ENCODE results near the gene SYT8.
"Not testable (repeated sequence)": the region's sequence is repeated elsewhere in the genome, so short reads cannot be mapped to it uniquely, and the experiment has no call there.

Gene SYT8

GRCh38 chr11:1879941-1880720 lies 45.3 kb downstream of the SYT8 start:
- FAIRE-seq: no peak
- DNase-seq (ENCODE audit: extremely low spot score, insufficient read length, low read depth): no peak

GRCh38 chr11:1880746-1881441 lies 46.1 kb downstream of the SYT8 start:
- DNase-seq (ENCODE audit: extremely low spot score, insufficient read length, low read depth) (no peak), FAIRE-seq (no peak)

GRCh38 chr11:1881442-1882264 lies 46.9 kb downstream of the SYT8 start:
- no peak for DNase-seq (ENCODE audit: extremely low spot score, insufficient read length, low read depth)
- no peak for FAIRE-seq

- FAIRE-seq (peak; percentile 42), DNase-seq (ENCODE audit: extremely low spot score, insufficient read length, low read depth) (peak; percentile 76)
Measured at GRCh38 chr11:1882265-1883238, 47.8 kb downstream of the SYT8 start.

- no peak for FAIRE-seq
- no peak for DNase-seq (ENCODE audit: extremely low spot score, insufficient read length, low read depth)
Measured at GRCh38 chr11:1883346-1884302, 48.8 kb downstream of the SYT8 start.

GRCh38 chr11:1884303-1884700 lies 49.5 kb downstream of the SYT8 start:
- no peak for FAIRE-seq

GRCh38 chr11:1886551-1886950 lies 51.8 kb downstream of the SYT8 start:
- not testable (repeated sequence) for FAIRE-seq; DNase-seq (ENCODE audit: extremely low spot score, insufficient read length, low read depth)

More at GRCh38 chr11:1884303-1884700, 49.5 kb downstream of the SYT8 start:
- DNase-seq (ENCODE audit: extremely low spot score, insufficient read length, low read depth): no peak

All from GM18507 (cell line).